ENCODE results near the gene IL11.

Gene IL11

GRCh38 chr19:55324662-55325061 is 45.6 kb downstream of the IL11 start:
- no peaks in the 10 kb centered on the region for H3K36me3 ChIP-seq (ENCODE audit: insufficient read depth, low read depth, low read length)
- no peaks in the 10 kb centered on the region for H3K4me1 ChIP-seq (ENCODE audit: insufficient read depth, low read length)
- H3K27me3 ChIP-seq (ENCODE audit: insufficient read depth, low read length) = no peaks in the 10 kb centered on the region
- no peak overlapping the region for H3K4me3 ChIP-seq (ENCODE audit: low read length)
- no peaks in the 10 kb centered on the region for H3K9me3 ChIP-seq (ENCODE audit: insufficient read depth, low read depth, low read length)
- no peak overlapping the region for H3K9ac ChIP-seq (ENCODE audit: low read depth, low read length)
- H3K27ac ChIP-seq (ENCODE audit: low read length) = no peak overlapping the region

GRCh38 chr19:55322204-55322885 is 47.9 kb downstream of the IL11 start:
- Histone ChIP-seq H3K36me3 (ENCODE audit: insufficient read depth, low read depth, low read length) (no peaks in the 10 kb centered on the region), H3K27ac (ENCODE audit: low read length) (no peak overlapping the region), H3K9me3 (ENCODE audit: insufficient read depth, low read depth, low read length) (no peaks in the 10 kb centered on the region), H3K4me1 (ENCODE audit: insufficient read depth, low read length) (no peaks in the 10 kb centered on the region), H3K9ac (ENCODE audit: low read depth, low read length) (no peak overlapping the region), H3K4me3 (ENCODE audit: low read length) (no peak overlapping the region), H3K27me3 (ENCODE audit: insufficient read depth, low read length) (no peaks in the 10 kb centered on the region)

- no peak overlapping the region for H3K9ac ChIP-seq (ENCODE audit: low read depth, low read length)
- H3K9me3 ChIP-seq (ENCODE audit: insufficient read depth, low read depth, low read length) = no peaks in the 10 kb centered on the region
- H3K27me3 ChIP-seq (ENCODE audit: insufficient read depth, low read length) = no peaks in the 10 kb centered on the region
- H3K36me3 ChIP-seq (ENCODE audit: insufficient read depth, low read depth, low read length) = no peaks in the 10 kb centered on the region
- H3K4me3 ChIP-seq (ENCODE audit: low read length) = no peak overlapping the region
- no peak overlapping the region for H3K27ac ChIP-seq (ENCODE audit: low read length)
- H3K4me1 ChIP-seq (ENCODE audit: insufficient read depth, low read length) = no peaks in the 10 kb centered on the region
These were observed 48.7 kb downstream of the IL11 start for GRCh38 chr19:55321466-55322137.

GRCh38 chr19:55320844-55321419 is 49.3 kb downstream of the IL11 start:
- Histone ChIP-seq H3K27me3 (ENCODE audit: insufficient read depth, low read length) (no peaks in the 10 kb centered on the region), H3K9ac (ENCODE audit: low read depth, low read length) (no peak overlapping the region), H3K4me3 (ENCODE audit: low read length) (no peak overlapping the region), H3K27ac (ENCODE audit: low read length) (no peak overlapping the region), H3K36me3 (ENCODE audit: insufficient read depth, low read depth, low read length) (no peaks in the 10 kb centered on the region), H3K9me3 (ENCODE audit: insufficient read depth, low read depth, low read length) (no peaks in the 10 kb centered on the region), H3K4me1 (ENCODE audit: insufficient read depth, low read length) (no peaks in the 10 kb centered on the region)

GRCh38 chr19:55319785-55320184 is 50.5 kb downstream of the IL11 start:
- no peaks in the 10 kb centered on the region for H3K27me3 ChIP-seq (ENCODE audit: insufficient read depth, low read length)
- H3K27ac ChIP-seq (ENCODE audit: low read length) = no peak overlapping the region
- peak overlapping the region; percentile 63 for H3K4me3 ChIP-seq (ENCODE audit: low read length)
- peak overlapping the region; percentile 63; the same call in 1 of the 2 replicates for H3K9ac ChIP-seq (ENCODE audit: low read depth, low read length)
- no peaks in the 10 kb centered on the region for H3K9me3 ChIP-seq (ENCODE audit: insufficient read depth, low read depth, low read length)
- H3K36me3 ChIP-seq (ENCODE audit: insufficient read depth, low read depth, low read length) = no peaks in the 10 kb centered on the region
- H3K4me1 ChIP-seq (ENCODE audit: insufficient read depth, low read length) = no peaks in the 10 kb centered on the region

- H3K9me3 ChIP-seq (ENCODE audit: insufficient read depth, low read depth, low read length) = no peaks in the 10 kb centered on the region
- no peaks in the 10 kb centered on the region for H3K27me3 ChIP-seq (ENCODE audit: insufficient read depth, low read length)
- no peaks in the 10 kb centered on the region for H3K36me3 ChIP-seq (ENCODE audit: insufficient read depth, low read depth, low read length)
- no peaks in the 10 kb centered on the region for H3K4me1 ChIP-seq (ENCODE audit: insufficient read depth, low read length)
- H3K9ac ChIP-seq (ENCODE audit: low read depth, low read length) = no peak overlapping the region
- no peak overlapping the region for H3K4me3 ChIP-seq (ENCODE audit: low read length)
- no peak overlapping the region for H3K27ac ChIP-seq (ENCODE audit: low read length)
These were observed 53.6 kb downstream of the IL11 start for GRCh38 chr19:55316646-55317045.

GRCh38 chr19:55315956-55316525 is 54.2 kb downstream of the IL11 start:
- Histone ChIP-seq H3K4me3 (ENCODE audit: low read length) (no peak overlapping the region), H3K27me3 (ENCODE audit: insufficient read depth, low read length) (no peaks in the 10 kb centered on the region), H3K4me1 (ENCODE audit: insufficient read depth, low read length) (no peaks in the 10 kb centered on the region), H3K9ac (ENCODE audit: low read depth, low read length) (no peak overlapping the region), H3K36me3 (ENCODE audit: insufficient read depth, low read depth, low read length) (no peaks in the 10 kb centered on the region), H3K9me3 (ENCODE audit: insufficient read depth, low read depth, low read length) (no peaks in the 10 kb centered on the region), H3K27ac (ENCODE audit: low read length) (no peak overlapping the region)

GRCh38 chr19:55314396-55314795 is 55.9 kb downstream of the IL11 start:
- no peak overlapping the region for H3K27ac ChIP-seq (ENCODE audit: low read length)

More at GRCh38 chr19:55314396-55314795, 55.9 kb downstream of the IL11 start:
- Histone ChIP-seq H3K9me3 (ENCODE audit: insufficient read depth, low read depth, low read length) (no peaks in the 10 kb centered on the region), H3K27me3 (ENCODE audit: insufficient read depth, low read length) (no peaks in the 10 kb centered on the region), H3K9ac (ENCODE audit: low read depth, low read length) (no peak overlapping the region), H3K4me1 (ENCODE audit: insufficient read depth, low read length) (no peaks in the 10 kb centered on the region), H3K36me3 (ENCODE audit: insufficient read depth, low read depth, low read length) (peaks cover 12% of the 10 kb centered on the region), H3K4me3 (ENCODE audit: low read length) (no peak overlapping the region)
